SK-N-SH (cell line): Measurements from ENCODE around the gene CDH16.

Experiments
- EP300 ChIP-seq, 2 experiments: IDR thresholded peaks; 2 replicates each; pipeline versions ENCODE4 v1.4.0 to v1.6.1; 2012; ENCODE audit warnings: borderline replicate concordance in 1 of 2, low read depth in 1 of 2, low read length in 1 of 2
- JUND ChIP-seq: IDR thresholded peaks from 2 replicates; pipeline ENCODE4 v1.4.0; 2012
- MXI1 ChIP-seq: IDR thresholded peaks from 2 replicates; pipeline ENCODE4 v1.6.1; 2012; ENCODE audit warnings: mild to moderate bottlenecking, low read depth, low read length, improper control_type of control experiment
- NFIC ChIP-seq: IDR thresholded peaks from 2 replicates; pipeline ENCODE4 v1.4.0; 2012; ENCODE audit warnings: borderline replicate concordance
- POLR2AphosphoS5 ChIP-seq: IDR thresholded peaks from 2 replicates; pipeline ENCODE4 v1.6.1; 2012; ENCODE audit warnings: low read depth, low read length
- RAD21 ChIP-seq: IDR thresholded peaks from 2 replicates; pipeline ENCODE4 v1.6.1; 2012; ENCODE audit warnings: mild to moderate bottlenecking, low read length
- RFX5 ChIP-seq: IDR thresholded peaks from 2 replicates; pipeline ENCODE4 v1.6.1; 2012; ENCODE audit warnings: mild to moderate bottlenecking, improper control_type of control experiment, low read length
- RXRA ChIP-seq: IDR thresholded peaks from 2 replicates; pipeline ENCODE4 v1.4.0; 2012; ENCODE audit warnings: low read depth, mild to moderate bottlenecking, borderline replicate concordance
- TF ChIP-seq, protein P1 (sequence below): IDR thresholded peaks from 2 replicates; pipeline ENCODE4 v1.6.1; 2012; ENCODE audit warnings: mild to moderate bottlenecking, low read depth, low read length, moderate library complexity
- TF ChIP-seq, protein P2 (sequence below): fragments of 150-350 bp; IDR thresholded peaks from 2 replicates; pipeline ENCODE4 v1.6.1; 2017; ENCODE audit warnings: antibody characterized with exemption, low read length, low read depth, borderline replicate concordance
- TF ChIP-seq, protein P3 (sequence below): fragments of 200-600 bp; sonication (generic); IDR thresholded peaks from 2 replicates; pipeline ENCODE4 v1.6.1; 2017; ENCODE audit warnings: antibody characterized with exemption, mild to moderate bottlenecking, moderate library complexity
- TF ChIP-seq, protein P4 (sequence below): IDR thresholded peaks from 2 replicates; pipeline ENCODE4 v1.4.0; 2012; ENCODE audit warnings: low read depth, borderline replicate concordance

DNA sequence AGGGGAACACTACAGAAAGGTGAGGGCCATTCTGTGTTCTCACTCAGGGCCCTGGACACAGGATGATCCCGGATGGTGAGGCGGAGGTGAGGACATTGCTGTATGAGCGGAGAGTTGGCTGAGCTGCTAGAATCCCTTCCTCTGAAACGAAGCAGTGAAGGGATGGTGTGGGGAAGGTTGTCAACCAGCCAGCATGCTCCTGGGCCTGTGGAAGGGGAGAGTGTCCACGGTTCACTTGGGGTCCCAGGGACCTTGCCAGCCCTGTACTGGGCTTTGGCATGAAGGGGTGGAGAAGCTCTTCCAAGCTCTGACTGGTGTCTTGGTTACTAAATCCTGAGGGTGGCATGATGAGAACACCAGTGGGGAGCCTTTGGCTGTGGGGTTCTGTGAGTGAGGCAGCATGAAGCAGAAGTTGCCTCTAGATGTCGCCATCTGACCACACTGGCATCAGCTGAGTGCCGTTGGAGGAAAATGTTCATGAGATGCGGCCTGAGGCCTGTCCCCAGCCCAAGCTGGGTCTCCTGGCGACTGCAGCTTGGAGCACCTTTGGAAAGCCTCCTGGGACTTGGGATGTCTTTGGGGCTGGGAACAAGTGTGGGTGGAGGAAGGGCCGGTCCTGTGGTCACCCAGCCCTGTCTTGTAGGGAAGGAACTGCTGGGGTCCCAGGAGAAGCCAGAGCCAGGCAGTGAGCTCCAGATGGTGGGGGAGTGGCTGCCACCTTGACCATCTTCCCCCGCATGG lies 23.6 kb downstream of the CDH16 start:
- TF ChIP-seq RFX5, result no peak
- TF ChIP-seq, protein P1, sequence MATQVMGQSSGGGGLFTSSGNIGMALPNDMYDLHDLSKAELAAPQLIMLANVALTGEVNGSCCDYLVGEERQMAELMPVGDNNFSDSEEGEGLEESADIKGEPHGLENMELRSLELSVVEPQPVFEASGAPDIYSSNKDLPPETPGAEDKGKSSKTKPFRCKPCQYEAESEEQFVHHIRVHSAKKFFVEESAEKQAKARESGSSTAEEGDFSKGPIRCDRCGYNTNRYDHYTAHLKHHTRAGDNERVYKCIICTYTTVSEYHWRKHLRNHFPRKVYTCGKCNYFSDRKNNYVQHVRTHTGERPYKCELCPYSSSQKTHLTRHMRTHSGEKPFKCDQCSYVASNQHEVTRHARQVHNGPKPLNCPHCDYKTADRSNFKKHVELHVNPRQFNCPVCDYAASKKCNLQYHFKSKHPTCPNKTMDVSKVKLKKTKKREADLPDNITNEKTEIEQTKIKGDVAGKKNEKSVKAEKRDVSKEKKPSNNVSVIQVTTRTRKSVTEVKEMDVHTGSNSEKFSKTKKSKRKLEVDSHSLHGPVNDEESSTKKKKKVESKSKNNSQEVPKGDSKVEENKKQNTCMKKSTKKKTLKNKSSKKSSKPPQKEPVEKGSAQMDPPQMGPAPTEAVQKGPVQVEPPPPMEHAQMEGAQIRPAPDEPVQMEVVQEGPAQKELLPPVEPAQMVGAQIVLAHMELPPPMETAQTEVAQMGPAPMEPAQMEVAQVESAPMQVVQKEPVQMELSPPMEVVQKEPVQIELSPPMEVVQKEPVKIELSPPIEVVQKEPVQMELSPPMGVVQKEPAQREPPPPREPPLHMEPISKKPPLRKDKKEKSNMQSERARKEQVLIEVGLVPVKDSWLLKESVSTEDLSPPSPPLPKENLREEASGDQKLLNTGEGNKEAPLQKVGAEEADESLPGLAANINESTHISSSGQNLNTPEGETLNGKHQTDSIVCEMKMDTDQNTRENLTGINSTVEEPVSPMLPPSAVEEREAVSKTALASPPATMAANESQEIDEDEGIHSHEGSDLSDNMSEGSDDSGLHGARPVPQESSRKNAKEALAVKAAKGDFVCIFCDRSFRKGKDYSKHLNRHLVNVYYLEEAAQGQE, result no peak
- TF ChIP-seq EP300 (IDR thresholded peaks at IDR 0.05; ENCODE audit: borderline replicate concordance in 1 of 2, low read depth in 1 of 2, low read length in 1 of 2), result no peak
- TF ChIP-seq, protein P2, sequence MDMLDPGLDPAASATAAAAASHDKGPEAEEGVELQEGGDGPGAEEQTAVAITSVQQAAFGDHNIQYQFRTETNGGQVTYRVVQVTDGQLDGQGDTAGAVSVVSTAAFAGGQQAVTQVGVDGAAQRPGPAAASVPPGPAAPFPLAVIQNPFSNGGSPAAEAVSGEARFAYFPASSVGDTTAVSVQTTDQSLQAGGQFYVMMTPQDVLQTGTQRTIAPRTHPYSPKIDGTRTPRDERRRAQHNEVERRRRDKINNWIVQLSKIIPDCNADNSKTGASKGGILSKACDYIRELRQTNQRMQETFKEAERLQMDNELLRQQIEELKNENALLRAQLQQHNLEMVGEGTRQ, result no peak
- TF ChIP-seq, protein P3, sequence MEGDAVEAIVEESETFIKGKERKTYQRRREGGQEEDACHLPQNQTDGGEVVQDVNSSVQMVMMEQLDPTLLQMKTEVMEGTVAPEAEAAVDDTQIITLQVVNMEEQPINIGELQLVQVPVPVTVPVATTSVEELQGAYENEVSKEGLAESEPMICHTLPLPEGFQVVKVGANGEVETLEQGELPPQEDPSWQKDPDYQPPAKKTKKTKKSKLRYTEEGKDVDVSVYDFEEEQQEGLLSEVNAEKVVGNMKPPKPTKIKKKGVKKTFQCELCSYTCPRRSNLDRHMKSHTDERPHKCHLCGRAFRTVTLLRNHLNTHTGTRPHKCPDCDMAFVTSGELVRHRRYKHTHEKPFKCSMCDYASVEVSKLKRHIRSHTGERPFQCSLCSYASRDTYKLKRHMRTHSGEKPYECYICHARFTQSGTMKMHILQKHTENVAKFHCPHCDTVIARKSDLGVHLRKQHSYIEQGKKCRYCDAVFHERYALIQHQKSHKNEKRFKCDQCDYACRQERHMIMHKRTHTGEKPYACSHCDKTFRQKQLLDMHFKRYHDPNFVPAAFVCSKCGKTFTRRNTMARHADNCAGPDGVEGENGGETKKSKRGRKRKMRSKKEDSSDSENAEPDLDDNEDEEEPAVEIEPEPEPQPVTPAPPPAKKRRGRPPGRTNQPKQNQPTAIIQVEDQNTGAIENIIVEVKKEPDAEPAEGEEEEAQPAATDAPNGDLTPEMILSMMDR, result peak; percentile 89
- peak; percentile 98 for TF ChIP-seq RAD21
- no peak for TF ChIP-seq POLR2AphosphoS5
- no peak for TF ChIP-seq RXRA
- no peak for TF ChIP-seq JUND
- no peak for TF ChIP-seq NFIC
- TF ChIP-seq MXI1, result no peak
- TF ChIP-seq, protein P4, sequence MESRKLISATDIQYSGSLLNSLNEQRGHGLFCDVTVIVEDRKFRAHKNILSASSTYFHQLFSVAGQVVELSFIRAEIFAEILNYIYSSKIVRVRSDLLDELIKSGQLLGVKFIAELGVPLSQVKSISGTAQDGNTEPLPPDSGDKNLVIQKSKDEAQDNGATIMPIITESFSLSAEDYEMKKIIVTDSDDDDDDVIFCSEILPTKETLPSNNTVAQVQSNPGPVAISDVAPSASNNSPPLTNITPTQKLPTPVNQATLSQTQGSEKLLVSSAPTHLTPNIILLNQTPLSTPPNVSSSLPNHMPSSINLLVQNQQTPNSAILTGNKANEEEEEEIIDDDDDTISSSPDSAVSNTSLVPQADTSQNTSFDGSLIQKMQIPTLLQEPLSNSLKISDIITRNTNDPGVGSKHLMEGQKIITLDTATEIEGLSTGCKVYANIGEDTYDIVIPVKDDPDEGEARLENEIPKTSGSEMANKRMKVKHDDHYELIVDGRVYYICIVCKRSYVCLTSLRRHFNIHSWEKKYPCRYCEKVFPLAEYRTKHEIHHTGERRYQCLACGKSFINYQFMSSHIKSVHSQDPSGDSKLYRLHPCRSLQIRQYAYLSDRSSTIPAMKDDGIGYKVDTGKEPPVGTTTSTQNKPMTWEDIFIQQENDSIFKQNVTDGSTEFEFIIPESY, result no peak
